ENCODE data around the gene GJA4.

GJA4 gene

GRCh38 chr1:34843392-34844251, 50.8 kb downstream of the GJA4 start:
- no peak overlapping the region for H3K4me3 ChIP-seq (ENCODE audit: low read depth, low read length)
- no peaks in the 10 kb centered on the region for H3K9me3 ChIP-seq (ENCODE audit: control insufficient read depth, insufficient read depth, low read depth, low read length)
- no peak for TF ChIP-seq ZNF670 (tag by site-specific recombination; IDR thresholded peaks at IDR 0.05; ENCODE audit: low read depth)
- ChIA-PET CTCF (interaction anchor here (2.0 to 3.3 kb wide), 2 partner anchors 9 to 23 kb away, joined by 5 to 19 read pairs; no protein-coding TSS in a partner anchor), POLR2A (interaction anchor here (0.9 kb wide), 1 partner anchor 588 kb away, joined by 4 read pairs; no protein-coding TSS in a partner anchor)
- H3K4me1 ChIP-seq (ENCODE audit: control insufficient read depth, insufficient read depth, low read length), result no peaks in the 10 kb centered on the region
- peaks cover 0 to 2% of the 10 kb centered on the region in 2 experiments; a peak in 1 of 3 replicates for H3K36me3 ChIP-seq (ENCODE audit: control insufficient read depth in 2 of 2, insufficient read depth in 1 of 2, low read length in 2 of 2)
- H3K27ac ChIP-seq (ENCODE audit: extremely low read depth, low read depth, low read length), result no peak overlapping the region

GRCh38 chr1:34844252-34844634, 51.4 kb downstream of the GJA4 start:
- ChIA-PET POLR2A (interaction anchor here (0.9 kb wide), 1 partner anchor 587 kb away, joined by 4 read pairs; no protein-coding TSS in a partner anchor), CTCF (interaction anchor here (3.3 kb wide), 1 partner anchor 9 kb away, joined by 19 read pairs; no protein-coding TSS in a partner anchor)
- no peaks in the 10 kb centered on the region for H3K4me1 ChIP-seq (ENCODE audit: control insufficient read depth, insufficient read depth, low read length)
- no peaks in the 10 kb centered on the region for H3K9me3 ChIP-seq (ENCODE audit: control insufficient read depth, insufficient read depth, low read depth, low read length)
- TF ChIP-seq ZNF571 (tag by site-specific recombination; IDR thresholded peaks at IDR 0.05) (no peak), ZNF426 (tag by site-specific recombination; IDR thresholded peaks at IDR 0.05) (no peak), ZNF433 (tag by site-specific recombination; IDR thresholded peaks at IDR 0.05; ENCODE audit: low read depth) (no peak), SCRT2 (tag by site-specific recombination; IDR thresholded peaks at IDR 0.05) (no peak), KLF7 (tag by site-specific recombination; IDR thresholded peaks at IDR 0.05; ENCODE audit: borderline replicate concordance) (no peak), ZNF2 (tag by site-specific recombination; IDR thresholded peaks at IDR 0.05) (no peak), ZNF585B (tag by site-specific recombination; IDR thresholded peaks at IDR 0.05) (no peak), ZNF354C (tag by site-specific recombination; IDR thresholded peaks at IDR 0.05; ENCODE audit: borderline replicate concordance, low read depth) (no peak), ZNF621 (tag by site-specific recombination; IDR thresholded peaks at IDR 0.05) (no peak)
- no peak overlapping the region for H3K4me3 ChIP-seq (ENCODE audit: low read depth, low read length)
- H3K27ac ChIP-seq (ENCODE audit: extremely low read depth, low read depth, low read length), result no peak overlapping the region
- H3K36me3 ChIP-seq (ENCODE audit: control insufficient read depth in 2 of 2, insufficient read depth in 1 of 2, low read length in 2 of 2), result peaks cover 0 to 4% of the 10 kb centered on the region in 2 experiments; a peak in 1 of 3 replicates

All from HEK293 (cell line).